Measurements from ENCODE around the gene SH3TC1.

DNA sequence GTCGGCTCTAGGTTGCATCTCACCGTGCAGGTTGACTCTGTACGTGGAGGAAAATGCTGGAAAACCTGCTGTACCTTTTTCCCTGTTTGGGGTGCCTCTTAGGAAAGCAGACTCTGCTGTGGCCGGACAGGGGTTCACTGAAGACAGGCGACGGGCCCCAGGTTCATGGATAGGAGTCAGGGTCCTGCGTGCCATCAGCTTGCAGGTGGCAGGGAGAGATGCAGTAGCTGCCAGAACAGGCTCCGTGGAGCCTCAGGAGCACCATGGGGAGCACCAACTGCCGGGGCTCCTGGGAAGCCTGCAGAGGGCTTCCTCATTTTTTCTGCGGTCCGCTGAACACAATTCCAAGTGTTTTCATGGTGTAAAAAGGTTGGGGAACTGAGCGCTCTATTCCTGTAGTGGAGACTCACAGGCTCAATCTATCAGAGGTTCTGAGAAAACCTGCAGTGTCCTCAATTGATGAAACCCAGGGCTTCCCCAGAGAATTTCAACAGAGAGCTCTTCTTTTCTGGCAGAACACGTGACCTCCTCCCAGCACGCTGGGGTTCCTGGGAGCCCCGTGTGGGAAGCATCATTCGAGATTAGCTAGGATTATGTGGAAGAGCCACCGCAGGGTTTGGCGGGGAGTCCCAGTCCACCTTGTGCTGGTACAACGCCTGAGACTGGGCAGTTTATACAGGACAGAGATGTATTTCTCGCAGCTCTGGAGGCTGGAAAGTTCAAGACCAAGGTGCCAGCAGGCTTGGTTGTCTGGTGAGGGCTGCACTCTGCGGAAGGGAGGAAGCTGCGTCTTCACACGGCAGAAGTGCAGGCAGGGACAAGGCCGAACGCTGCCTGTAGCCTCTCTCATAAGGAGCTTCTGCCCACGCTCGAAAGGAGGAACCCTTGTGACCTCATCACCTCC is 72.1 kb downstream of the SH3TC1 start:
- TF ChIP-seq POLR2A (IDR thresholded peaks at IDR 0.05) (no peak), CTCF (IDR thresholded peaks at IDR 0.05) (no peak), EP300 (IDR thresholded peaks at IDR 0.05; ENCODE audit: low read depth) (no peak), POLR2AphosphoS5 (IDR thresholded peaks at IDR 0.05) (no peak)

All from transverse colon (tissue), 4 donors.